Vagina (tissue), 2 donors: ENCODE data around the gene ZNF394. TPM values are rescaled to one million over a fixed set of nuclear protein-coding genes. Genes with fewer than 3 reads are reported as not detected.
"Not testable (repeated sequence)": the region's sequence is repeated elsewhere in the genome, so short reads cannot be mapped to it uniquely, and the experiment has no call there.

Experiments
- DNase-seq, 2 donors: peaks; one replicate each; pipeline ENCODE4 v3.0.0-alpha.2; 2017; ENCODE audit errors: extremely low spot score in 2 of 2
- H3K27ac ChIP-seq: fragments of 200-600 bp; sonication (generic); one replicate; pipeline ENCODE4 v1.5.1; 2019
- H3K27me3 ChIP-seq: fragments of 200-600 bp; sonication (generic); one replicate; pipeline ENCODE4 v1.5.1; 2019
- H3K36me3 ChIP-seq, 2 donors: fragments of 200-600 bp; sonication (generic); one replicate each; pipeline ENCODE4 v1.5.1; 2017 to 2019
- H3K4me1 ChIP-seq: fragments of 200-600 bp; sonication (generic); one replicate; pipeline ENCODE4 v1.5.1; 2019
- H3K4me3 ChIP-seq, 2 donors: fragments of 200-600 bp; sonication (generic); 1 replicate in 1 of 2; 2 replicates in 1 of 2; pipeline ENCODE4 v1.5.1; 2016 to 2019
- H3K9me3 ChIP-seq: fragments of 200-600 bp; sonication (generic); one replicate; pipeline ENCODE4 v1.5.1; 2019
- CTCF ChIP-seq, 3 experiments: fragments of 450-650 bp in 2 of 3; fragments of 200-600 bp in 1 of 3; sonication (generic) in 1 of 3; IDR thresholded peaks; one replicate each; pipeline ENCODE4 v1.5.1; 2017 to 2019; ENCODE audit warnings: antibody characterized with exemption in 3 of 3, mild to moderate bottlenecking in 2 of 3, moderate library complexity in 2 of 3
- POLR2A ChIP-seq, 2 donors: fragments of 450-650 bp; IDR thresholded peaks; one replicate each; pipeline ENCODE4 v1.6.1; 2017; ENCODE audit warnings: antibody characterized with exemption in 2 of 2, mild to moderate bottlenecking in 2 of 2, moderate library complexity in 2 of 2
- POLR2AphosphoS5 ChIP-seq, 2 donors: sonication (generic); formaldehyde crosslinking; IDR thresholded peaks; one replicate each; pipeline ENCODE4 v1.9.0; 2017; ENCODE audit warnings: antibody characterized with exemption in 2 of 2, mild to moderate bottlenecking in 2 of 2, low read depth in 1 of 2; ENCODE audit not compliant: insufficient read depth in 1 of 2
- intact Hi-C: fragments of 100-400 bp; cut with DNase I; formaldehyde crosslinking; loops from one replicate; pipeline ENCODE4 v1.15.1; 2023
- total RNA-seq: library from RNA; depleted of rRNA; stranded (reverse); fragments of >200 nt; gene quantifications from one replicate; pipeline ENCODE4 v1.2.3, GENCODE V29; 2016

Gene ZNF394
- total RNA-seq, 1 donor from 2014 or later = 36.1 TPM

- DNase-seq = no peak
- intact Hi-C loops = no loop called here
- Histone ChIP-seq H3K4me1 (no peaks in the 10 kb centered on the region), H3K4me3 (no peak overlapping the region), H3K27ac (no peak overlapping the region), H3K9me3 (no peaks in the 10 kb centered on the region), H3K27me3 (no peaks in the 10 kb centered on the region), H3K36me3 (peaks cover 0 to 23% of the 10 kb centered on the region in 2 donors)
- no peak for TF ChIP-seq POLR2A (IDR thresholded peaks at IDR 0.05)
- TF ChIP-seq POLR2AphosphoS5 (IDR thresholded peaks at IDR 0.05; ENCODE audit: insufficient read depth in 1 of 2, low read depth in 1 of 2) = no peak
- TF ChIP-seq CTCF (IDR thresholded peaks at IDR 0.05) = no peak
Observed at GRCh38 chr7:99521399-99521798, 21.3 kb upstream of the ZNF394 start.

DNA sequence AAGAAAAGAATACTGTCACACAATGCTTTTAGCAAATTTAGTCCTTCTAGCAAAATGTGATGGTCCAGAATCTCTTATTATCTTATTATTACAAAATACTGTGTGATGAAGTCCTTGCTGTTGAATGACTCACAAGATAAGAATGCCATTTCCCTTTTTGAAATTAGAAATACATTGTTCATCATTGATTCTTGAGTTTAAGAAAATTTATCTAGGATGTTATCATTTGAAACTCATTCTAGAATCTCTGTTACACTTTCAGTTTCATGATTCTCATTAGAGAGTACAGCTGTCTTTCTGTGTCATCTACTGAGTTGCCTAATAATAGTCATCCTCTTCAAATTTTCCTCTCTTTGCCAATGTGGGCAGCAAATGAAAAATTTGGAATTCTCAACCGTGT is 14.0 kb upstream of the ZNF394 start:
- no peaks in the 10 kb centered on the region for H3K27me3 ChIP-seq
- no peak overlapping the region for H3K4me3 ChIP-seq
- TF ChIP-seq POLR2AphosphoS5 (IDR thresholded peaks at IDR 0.05; ENCODE audit: insufficient read depth in 1 of 2, low read depth in 1 of 2) = no peak
- no peak for TF ChIP-seq CTCF (IDR thresholded peaks at IDR 0.05)
- TF ChIP-seq POLR2A (IDR thresholded peaks at IDR 0.05) = no peak
- H3K9me3 ChIP-seq = no peaks in the 10 kb centered on the region
- no peak for DNase-seq
- no peaks in the 10 kb centered on the region for H3K4me1 ChIP-seq
- H3K36me3 ChIP-seq = peaks cover 0 to 37% of the 10 kb centered on the region in 2 donors
- H3K27ac ChIP-seq = no peak overlapping the region
- intact Hi-C loops = no loop called here

DNA sequence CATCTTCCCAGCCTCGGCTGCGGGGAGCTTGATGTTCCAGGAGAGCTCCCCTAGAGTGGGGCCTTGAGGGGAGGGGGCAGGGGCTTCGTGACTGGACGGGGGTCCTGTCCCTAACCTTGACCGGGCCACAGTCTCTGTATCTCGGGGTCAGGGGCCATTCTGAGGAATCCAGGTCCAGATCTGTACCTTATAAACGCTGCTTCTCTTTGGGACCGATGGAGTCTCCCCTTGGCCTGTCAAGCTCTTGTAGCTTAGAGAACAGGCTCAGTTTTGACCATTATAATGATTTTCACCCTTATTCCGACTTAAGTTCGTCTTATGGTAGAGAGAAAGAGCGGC is 5.2 kb upstream of the ZNF394 start:
- Histone ChIP-seq H3K27ac (peak overlapping the region; percentile 90), H3K4me3 (peak overlapping the region; percentile 86 to 88), H3K9me3 (no peaks in the 10 kb centered on the region), H3K27me3 (no peaks in the 10 kb centered on the region), H3K36me3 (no peaks in the 10 kb centered on the region), H3K4me1 (peaks cover 33% of the 10 kb centered on the region)
- TF ChIP-seq POLR2AphosphoS5 (IDR thresholded peaks at IDR 0.05; ENCODE audit: insufficient read depth in 1 of 2, low read depth in 1 of 2) (no peak), POLR2A (IDR thresholded peaks at IDR 0.05) (peak in 1 of 2 donors; percentile 25)
- intact Hi-C loops = loop anchor here (5.0 kb wide), 1 partner anchor 47 kb away; the partner anchor contains the start of gene FAM200A
- DNase-seq = no peak

DNA sequence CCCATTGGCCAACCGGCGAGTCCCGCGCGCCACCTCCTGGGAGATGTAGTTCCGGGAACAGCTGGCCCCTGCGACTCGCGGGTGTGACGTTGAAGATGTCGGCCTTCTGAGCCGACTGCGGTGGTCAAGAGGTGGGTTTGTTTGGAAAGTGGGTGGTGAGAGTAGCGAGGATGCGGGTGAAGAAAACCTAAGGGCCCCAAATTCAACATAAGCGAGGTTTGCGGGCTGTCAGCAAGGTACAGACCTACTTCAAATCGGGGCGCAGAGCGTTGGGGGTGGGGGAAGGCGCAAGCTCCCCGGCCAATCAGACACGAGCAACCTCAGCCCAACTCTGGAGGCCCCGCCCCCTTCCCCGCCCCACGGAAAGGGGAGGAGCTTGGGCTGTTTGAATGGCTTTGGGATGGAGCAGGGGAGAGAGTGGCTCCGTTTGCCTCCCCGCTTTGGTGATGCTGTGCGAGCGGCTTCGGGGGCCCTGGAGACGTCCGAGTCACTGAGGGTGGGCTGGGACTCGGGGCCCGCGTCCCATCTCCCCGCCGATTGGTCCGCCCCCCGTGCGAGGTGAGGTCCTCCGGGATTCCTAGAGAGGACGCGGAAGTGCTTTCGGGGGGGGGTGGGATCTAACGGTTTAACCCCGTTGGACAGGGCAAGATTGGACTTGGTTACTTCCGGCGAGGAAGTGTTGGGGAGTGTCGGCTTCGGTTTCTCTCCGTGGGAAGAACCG is 4.7 kb upstream of the ZNF394 start, which contains the start of gene ZKSCAN5:
TSS of gene ZKSCAN5 (plus strand) at position 60 of the 721 bp plus-strand sequence. CDS start 1,383 bp downstream, outside the sequence.
- Histone ChIP-seq H3K4me1 (peaks cover 33% of the 10 kb centered on the region), H3K27ac (peak within 1 kb of the TSS; percentile 90), H3K27me3 (no peaks in the 10 kb centered on the region), H3K4me3 (peak within 1 kb of the TSS; percentile 86 to 88), H3K36me3 (no peaks in the 10 kb centered on the region), H3K9me3 (no peaks in the 10 kb centered on the region)
- intact Hi-C loops = loop anchor here (5.0 kb wide), 1 partner anchor 48 kb away; the partner anchor contains the start of gene FAM200A
- DNase-seq = peak; percentile 98 to 99
- no peak for TF ChIP-seq POLR2A (IDR thresholded peaks at IDR 0.05)
- no peak for TF ChIP-seq CTCF (IDR thresholded peaks at IDR 0.05)
- TF ChIP-seq POLR2AphosphoS5 (IDR thresholded peaks at IDR 0.05; ENCODE audit: insufficient read depth in 1 of 2, low read depth in 1 of 2) = peak; percentile 82 to 83

GRCh38 chr7:99504281-99504602 is 4.2 kb upstream of the ZNF394 start:
- no peaks in the 10 kb centered on the region for H3K27me3 ChIP-seq
- peak overlapping the region; percentile 90 for H3K27ac ChIP-seq
- peak overlapping the region; percentile 86 to 88 for H3K4me3 ChIP-seq
- H3K9me3 ChIP-seq = no peaks in the 10 kb centered on the region
- no peaks in the 10 kb centered on the region for H3K36me3 ChIP-seq
- no peak for TF ChIP-seq POLR2A (IDR thresholded peaks at IDR 0.05)
- TF ChIP-seq CTCF (IDR thresholded peaks at IDR 0.05) = no peak
- TF ChIP-seq POLR2AphosphoS5 (IDR thresholded peaks at IDR 0.05; ENCODE audit: insufficient read depth in 1 of 2, low read depth in 1 of 2) = no peak
- intact Hi-C loops = no loop called here
- DNase-seq = peak in 1 of 2 donors; percentile 98
- H3K4me1 ChIP-seq = peaks cover 37% of the 10 kb centered on the region

GRCh38 chr7:99501236-99501635 is 1.2 kb upstream of the ZNF394 start:
- intact Hi-C loops, H3K27me3 ChIP-seq, H3K9me3 ChIP-seq, H3K4me3 ChIP-seq, H3K27ac ChIP-seq, DNase-seq: not testable (repeated sequence)
- H3K36me3 ChIP-seq = peaks cover 0 to 20% of the 10 kb centered on the region in 2 donors
- H3K4me1 ChIP-seq = peaks cover 43% of the 10 kb centered on the region
